ENCODE results near the gene UBTF.

UBTF gene

DNA sequence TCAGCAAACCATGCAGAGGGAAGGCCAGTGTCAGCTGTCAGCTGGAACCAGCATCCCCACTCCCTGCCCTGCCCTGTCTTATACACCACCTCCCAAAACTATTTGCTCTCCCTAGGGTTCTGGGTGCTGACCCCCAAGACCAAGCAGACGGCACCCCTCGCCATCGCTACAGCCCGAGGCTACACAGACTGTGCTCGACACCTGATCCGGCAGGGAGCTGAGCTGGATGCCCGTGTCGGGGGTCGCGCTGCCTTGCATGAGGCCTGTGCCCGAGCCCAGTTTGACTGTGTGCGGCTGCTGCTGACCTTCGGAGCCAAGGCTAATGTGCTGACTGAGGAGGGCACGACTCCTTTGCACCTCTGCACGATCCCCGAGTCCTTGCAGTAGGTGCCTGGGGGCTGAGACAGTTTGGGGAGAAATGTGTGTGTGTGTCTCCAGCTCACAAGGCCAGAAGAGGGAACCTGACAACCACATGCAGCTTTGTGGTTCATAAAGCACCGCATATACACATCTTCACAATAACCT, 47.5 kb downstream of the UBTF start:
- Histone ChIP-seq H3K4me1 (ENCODE audit: insufficient read depth, insufficient read length) (peaks cover 23% of the 10 kb centered on the region), H3K36me3 (ENCODE audit: insufficient read depth, insufficient read length, low read length) (peaks cover 19% of the 10 kb centered on the region), H3K4me3 (ENCODE audit: insufficient read length, low read depth) (no peak overlapping the region), H3K9me3 (ENCODE audit: insufficient read depth, low read length) (no peaks in the 10 kb centered on the region), H3K9ac (ENCODE audit: insufficient read length, low read depth) (peak overlapping the region; percentile 59), H3K27me3 (ENCODE audit: insufficient read depth, insufficient read length) (no peaks in the 10 kb centered on the region)
- TF ChIP-seq YY1 (IDR thresholded peaks at IDR 0.05; ENCODE audit: insufficient read depth, insufficient read length) (no peak), SUZ12 (IDR thresholded peaks at IDR 0.05; ENCODE audit: extremely low read depth, insufficient read depth, insufficient read length) (no peak), ZNF274 (IDR thresholded peaks at IDR 0.05; ENCODE audit: low read depth, low read length) (no peak)
- no peak for DNase-seq (ENCODE audit: low read depth, low spot score)

DNA sequence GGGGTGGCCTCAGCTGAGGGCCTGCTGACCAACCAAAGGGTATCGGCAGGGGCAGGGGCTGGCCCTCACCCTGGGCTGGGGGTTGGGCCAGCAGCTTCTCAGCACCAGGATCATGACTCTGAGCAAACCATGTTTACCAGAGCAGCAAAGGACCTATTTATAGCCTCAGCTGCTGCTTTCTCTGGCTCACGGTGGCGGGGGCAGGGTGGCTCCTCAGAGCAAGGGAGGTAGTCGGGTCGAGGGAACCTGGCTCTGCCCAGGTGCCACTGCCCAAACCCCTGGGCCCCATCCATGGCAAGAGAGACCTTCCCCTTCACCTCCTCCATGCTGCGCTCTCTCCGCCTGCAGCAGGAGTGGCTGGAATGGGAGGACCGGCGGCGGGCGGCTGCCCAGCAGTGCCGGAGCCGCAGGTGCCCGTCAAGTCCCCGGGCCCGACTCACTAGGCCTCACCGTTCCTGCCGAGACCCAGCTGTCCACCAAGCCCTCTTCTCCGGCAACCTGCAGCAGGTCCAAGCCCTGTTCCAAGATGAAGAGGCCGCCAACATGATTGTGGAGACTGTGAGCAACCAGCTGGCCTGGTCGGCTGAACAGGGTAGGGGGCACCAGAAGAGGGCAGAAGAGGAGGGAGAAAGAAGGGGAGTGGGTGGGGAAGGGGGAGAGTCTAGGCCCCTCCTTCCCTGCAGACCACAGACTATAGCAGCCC, 48.8 kb downstream of the UBTF start, which contains the start of gene ASB16:
Gene ASB16 (plus strand): TSS at position 206 of the 703 bp plus-strand sequence. CDS start 86 bp downstream, at position 292.
- Histone ChIP-seq H3K36me3 (ENCODE audit: insufficient read depth, insufficient read length, low read length) (peaks cover 7% of the 10 kb centered on the region), H3K4me1 (ENCODE audit: insufficient read depth, insufficient read length) (peaks cover 23% of the 10 kb centered on the region), H3K9ac (ENCODE audit: insufficient read length, low read depth) (peak within 1 kb of the TSS; percentile 52), H3K27me3 (ENCODE audit: insufficient read depth, insufficient read length) (no peaks in the 10 kb centered on the region), H3K9me3 (ENCODE audit: insufficient read depth, low read length) (no peaks in the 10 kb centered on the region), H3K4me3 (ENCODE audit: insufficient read length, low read depth) (no peak within 1 kb of the TSS)
- no peak for DNase-seq (ENCODE audit: low read depth, low spot score)
- TF ChIP-seq SUZ12 (IDR thresholded peaks at IDR 0.05; ENCODE audit: extremely low read depth, insufficient read depth, insufficient read length) (no peak), YY1 (IDR thresholded peaks at IDR 0.05; ENCODE audit: insufficient read depth, insufficient read length) (no peak), ZNF274 (IDR thresholded peaks at IDR 0.05; ENCODE audit: low read depth, low read length) (no peak)

DNA sequence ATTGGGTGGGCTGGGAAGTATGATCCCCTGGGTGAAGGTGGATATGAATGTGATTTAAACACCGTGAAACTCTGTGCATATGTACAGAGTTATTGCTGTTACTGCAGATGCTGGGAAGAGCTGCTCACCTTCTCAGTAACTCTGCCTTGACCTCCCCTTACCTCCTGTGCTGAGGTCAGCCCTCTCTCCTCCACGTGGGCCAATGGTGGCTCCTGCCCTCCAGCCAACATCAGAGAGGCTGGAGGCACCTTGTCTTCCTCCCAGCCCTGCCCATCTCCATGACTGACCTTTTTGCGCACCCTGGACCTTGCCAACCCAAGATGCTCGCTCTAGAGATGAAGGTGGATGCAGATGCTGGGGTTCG, 49.4 kb downstream of the UBTF start:
- TF ChIP-seq ZNF274 (IDR thresholded peaks at IDR 0.05; ENCODE audit: low read depth, low read length) (no peak), SUZ12 (IDR thresholded peaks at IDR 0.05; ENCODE audit: extremely low read depth, insufficient read depth, insufficient read length) (no peak)
- no peak overlapping the region for H3K4me3 ChIP-seq (ENCODE audit: insufficient read length, low read depth)
- no peaks in the 10 kb centered on the region for H3K27me3 ChIP-seq (ENCODE audit: insufficient read depth, insufficient read length)
- H3K4me1 ChIP-seq (ENCODE audit: insufficient read depth, insufficient read length), result peaks cover 23% of the 10 kb centered on the region
- peak overlapping the region; percentile 52 for H3K9ac ChIP-seq (ENCODE audit: insufficient read length, low read depth)
- peaks cover 5% of the 10 kb centered on the region for H3K36me3 ChIP-seq (ENCODE audit: insufficient read depth, insufficient read length, low read length)
- H3K9me3 ChIP-seq (ENCODE audit: insufficient read depth, low read length), result no peaks in the 10 kb centered on the region
- no peak for DNase-seq (ENCODE audit: low read depth, low spot score)

DNA sequence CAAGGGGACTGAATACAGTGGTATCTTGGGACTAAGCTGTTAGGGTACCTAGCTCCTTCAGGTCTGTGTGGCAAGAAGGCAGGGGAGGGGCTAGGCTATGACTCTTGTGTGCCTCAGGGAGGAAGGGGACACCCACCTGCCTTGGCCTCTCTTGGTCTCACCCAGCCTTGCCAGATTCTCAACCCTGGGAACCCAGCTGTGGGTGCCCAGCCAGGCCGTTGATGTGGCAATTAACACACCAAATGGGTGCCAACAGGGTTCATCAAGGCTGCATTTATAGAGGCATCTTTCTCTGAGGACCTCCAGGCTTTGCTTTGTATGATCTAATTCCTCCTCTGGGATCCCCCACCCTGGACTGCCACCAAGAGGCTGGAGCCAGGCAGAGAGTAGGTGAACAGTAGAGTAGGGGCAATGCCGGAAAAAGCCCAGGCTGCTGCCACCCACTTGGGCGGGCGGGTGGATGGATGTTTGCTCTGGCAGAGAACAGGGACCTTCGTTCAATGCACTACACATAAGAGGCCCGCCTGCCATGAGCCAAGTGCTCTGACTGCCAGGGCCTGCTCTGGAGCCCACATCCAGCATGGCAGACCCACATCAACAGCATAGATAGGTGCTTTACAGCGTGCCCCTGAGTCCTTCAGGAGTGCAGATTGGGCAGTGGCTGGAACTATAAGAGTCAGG, 52.2 kb downstream of the UBTF start:
- TF ChIP-seq SUZ12 (IDR thresholded peaks at IDR 0.05; ENCODE audit: extremely low read depth, insufficient read depth, insufficient read length) (no peak), ZNF274 (IDR thresholded peaks at IDR 0.05; ENCODE audit: low read depth, low read length) (no peak), YY1 (IDR thresholded peaks at IDR 0.05; ENCODE audit: insufficient read depth, insufficient read length) (no peak)
- Histone ChIP-seq H3K9ac (ENCODE audit: insufficient read length, low read depth) (no peak overlapping the region), H3K9me3 (ENCODE audit: insufficient read depth, low read length) (no peaks in the 10 kb centered on the region), H3K4me1 (ENCODE audit: insufficient read depth, insufficient read length) (peaks cover 23% of the 10 kb centered on the region), H3K4me3 (ENCODE audit: insufficient read length, low read depth) (no peak overlapping the region), H3K27me3 (ENCODE audit: insufficient read depth, insufficient read length) (no peaks in the 10 kb centered on the region), H3K36me3 (ENCODE audit: insufficient read depth, insufficient read length, low read length) (peaks cover 4% of the 10 kb centered on the region)
- DNase-seq (ENCODE audit: low read depth, low spot score), result no peak

DNA sequence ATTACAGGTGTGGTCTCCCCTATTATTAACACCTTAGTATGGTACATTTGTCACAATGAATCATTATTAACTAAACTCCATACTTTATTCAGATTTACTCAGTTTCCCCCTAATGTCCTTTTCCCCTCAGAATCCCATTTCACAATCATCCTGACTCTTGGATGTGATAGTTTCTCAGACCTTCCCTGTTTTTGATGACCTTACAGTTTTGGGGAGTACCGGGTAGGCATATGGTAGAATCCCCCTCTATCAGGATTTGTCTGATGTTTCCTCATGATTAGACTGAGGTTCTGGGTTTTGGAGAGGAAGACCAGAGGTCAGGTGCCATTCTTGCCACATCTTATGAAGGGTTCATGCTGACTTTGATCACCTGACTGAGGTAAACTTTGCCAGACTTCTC, 55.0 kb downstream of the UBTF start:
- peaks cover 2% of the 10 kb centered on the region for H3K4me1 ChIP-seq (ENCODE audit: insufficient read depth, insufficient read length)
- peaks cover 27% of the 10 kb centered on the region for H3K36me3 ChIP-seq (ENCODE audit: insufficient read depth, insufficient read length, low read length)
- no peaks in the 10 kb centered on the region for H3K9me3 ChIP-seq (ENCODE audit: insufficient read depth, low read length)
- H3K9ac ChIP-seq (ENCODE audit: insufficient read length, low read depth), result no peak overlapping the region
- no peak overlapping the region for H3K4me3 ChIP-seq (ENCODE audit: insufficient read length, low read depth)
- DNase-seq (ENCODE audit: low read depth, low spot score), result no peak
- TF ChIP-seq YY1 (IDR thresholded peaks at IDR 0.05; ENCODE audit: insufficient read depth, insufficient read length) (no peak), SUZ12 (IDR thresholded peaks at IDR 0.05; ENCODE audit: extremely low read depth, insufficient read depth, insufficient read length) (no peak), ZNF274 (IDR thresholded peaks at IDR 0.05; ENCODE audit: low read depth, low read length) (no peak)
- H3K27me3 ChIP-seq (ENCODE audit: insufficient read depth, insufficient read length), result no peaks in the 10 kb centered on the region

DNA sequence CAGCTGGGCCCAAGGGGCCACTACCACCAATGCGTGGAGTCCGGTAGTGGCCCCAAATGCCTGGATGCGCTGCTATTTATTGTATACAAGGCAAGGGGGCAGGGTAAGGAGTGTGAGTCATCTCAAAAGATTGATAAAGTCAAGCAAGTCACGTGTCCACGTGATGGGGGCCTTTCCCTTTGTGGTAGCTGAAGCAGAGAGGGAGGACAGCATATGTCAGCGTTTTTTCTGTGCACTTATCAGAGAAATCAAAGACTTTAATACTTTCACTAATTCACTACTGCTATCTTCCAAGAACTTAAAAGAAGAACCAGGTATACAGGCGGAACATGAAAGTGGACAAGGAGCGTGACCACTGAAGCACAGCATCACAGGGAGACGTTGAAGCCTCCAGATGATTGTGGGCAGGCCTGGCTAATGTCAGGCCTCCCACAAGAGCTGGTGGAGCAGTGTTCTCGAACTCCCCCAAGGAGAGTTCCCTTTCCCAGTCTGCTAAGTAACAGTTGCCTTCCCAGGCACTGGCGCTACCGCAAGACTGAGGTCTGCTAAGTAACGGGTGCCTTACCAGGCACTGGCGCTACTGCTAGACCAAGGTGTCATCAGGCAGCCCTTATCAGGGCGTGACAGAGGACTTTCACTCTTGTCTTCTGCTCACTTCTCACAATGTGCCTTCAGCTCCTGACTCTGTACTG, 59.8 kb downstream of the UBTF start:
- no peaks in the 10 kb centered on the region for H3K9me3 ChIP-seq (ENCODE audit: insufficient read depth, low read length)
- peaks cover 63% of the 10 kb centered on the region for H3K36me3 ChIP-seq (ENCODE audit: insufficient read depth, insufficient read length, low read length)

DNA sequence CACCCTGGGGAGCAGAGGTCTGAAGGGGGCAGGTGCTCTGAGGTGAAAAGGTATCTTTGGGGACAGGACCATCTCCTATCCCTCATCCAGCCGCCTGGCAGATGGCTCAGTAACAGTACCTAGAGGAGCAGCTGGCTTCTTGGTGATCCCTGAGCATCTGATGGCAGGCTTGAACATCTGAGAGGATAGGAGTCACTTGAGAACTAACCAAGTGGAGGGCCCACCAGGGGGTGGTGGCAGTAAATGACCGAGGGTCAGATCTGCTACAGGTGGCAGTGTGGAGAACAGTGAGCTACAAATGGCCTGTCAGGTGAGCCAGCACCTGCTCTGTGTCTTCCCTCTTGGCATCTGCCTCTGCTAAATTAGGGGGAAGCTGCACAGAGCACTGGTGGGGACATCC, 64.0 kb downstream of the UBTF start:
- TF ChIP-seq ZNF274 (IDR thresholded peaks at IDR 0.05; ENCODE audit: low read depth, low read length) (no peak), SUZ12 (IDR thresholded peaks at IDR 0.05; ENCODE audit: extremely low read depth, insufficient read depth, insufficient read length) (no peak), YY1 (IDR thresholded peaks at IDR 0.05; ENCODE audit: insufficient read depth, insufficient read length) (no peak)
- Histone ChIP-seq H3K4me3 (ENCODE audit: insufficient read length, low read depth) (no peak overlapping the region), H3K27me3 (ENCODE audit: insufficient read depth, insufficient read length) (no peaks in the 10 kb centered on the region), H3K9ac (ENCODE audit: insufficient read length, low read depth) (no peak overlapping the region), H3K9me3 (ENCODE audit: insufficient read depth, low read length) (no peaks in the 10 kb centered on the region), H3K36me3 (ENCODE audit: insufficient read depth, insufficient read length, low read length) (peaks cover 78% of the 10 kb centered on the region), H3K4me1 (ENCODE audit: insufficient read depth, insufficient read length) (no peaks in the 10 kb centered on the region)
- DNase-seq (ENCODE audit: low read depth, low spot score), result no peak

More for the DNA sequence above, 59.8 kb downstream of the UBTF start:
- no peak for DNase-seq (ENCODE audit: low read depth, low spot score)
- H3K4me3 ChIP-seq (ENCODE audit: insufficient read length, low read depth), result no peak overlapping the region
- H3K27me3 ChIP-seq (ENCODE audit: insufficient read depth, insufficient read length), result no peaks in the 10 kb centered on the region
- TF ChIP-seq SUZ12 (IDR thresholded peaks at IDR 0.05; ENCODE audit: extremely low read depth, insufficient read depth, insufficient read length), result no peak
- TF ChIP-seq ZNF274 (IDR thresholded peaks at IDR 0.05; ENCODE audit: low read depth, low read length), result no peak
- no peak for TF ChIP-seq YY1 (IDR thresholded peaks at IDR 0.05; ENCODE audit: insufficient read depth, insufficient read length)
- H3K9ac ChIP-seq (ENCODE audit: insufficient read length, low read depth), result no peak overlapping the region
- no peaks in the 10 kb centered on the region for H3K4me1 ChIP-seq (ENCODE audit: insufficient read depth, insufficient read length)
